ENCODE data around the gene SLC39A9.

DNA sequence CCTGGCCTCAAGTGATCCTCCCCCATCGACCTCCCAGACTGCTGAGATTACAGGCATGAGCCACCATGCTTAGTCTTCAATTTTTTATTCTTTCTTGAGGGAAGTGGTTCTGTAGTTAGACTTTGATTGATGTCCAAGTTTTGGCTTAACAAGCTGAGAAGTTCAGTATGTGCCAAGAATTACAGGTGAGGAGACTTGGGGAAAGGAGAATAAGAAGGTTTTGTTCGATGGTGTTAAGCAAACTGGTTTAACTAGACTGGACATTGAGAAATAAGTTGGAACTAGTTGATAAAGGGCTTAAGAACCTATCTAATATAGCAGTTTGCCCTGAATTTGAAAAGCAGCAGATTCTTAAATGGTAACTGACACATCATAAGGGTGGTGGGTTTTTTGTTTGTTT lies 53.4 kb downstream of the SLC39A9 start:
- no peak for TF ChIP-seq EZH2phosphoT487 (IDR thresholded peaks at IDR 0.05; ENCODE audit: unreplicated experiment)
- TF ChIP-seq, protein P1, sequence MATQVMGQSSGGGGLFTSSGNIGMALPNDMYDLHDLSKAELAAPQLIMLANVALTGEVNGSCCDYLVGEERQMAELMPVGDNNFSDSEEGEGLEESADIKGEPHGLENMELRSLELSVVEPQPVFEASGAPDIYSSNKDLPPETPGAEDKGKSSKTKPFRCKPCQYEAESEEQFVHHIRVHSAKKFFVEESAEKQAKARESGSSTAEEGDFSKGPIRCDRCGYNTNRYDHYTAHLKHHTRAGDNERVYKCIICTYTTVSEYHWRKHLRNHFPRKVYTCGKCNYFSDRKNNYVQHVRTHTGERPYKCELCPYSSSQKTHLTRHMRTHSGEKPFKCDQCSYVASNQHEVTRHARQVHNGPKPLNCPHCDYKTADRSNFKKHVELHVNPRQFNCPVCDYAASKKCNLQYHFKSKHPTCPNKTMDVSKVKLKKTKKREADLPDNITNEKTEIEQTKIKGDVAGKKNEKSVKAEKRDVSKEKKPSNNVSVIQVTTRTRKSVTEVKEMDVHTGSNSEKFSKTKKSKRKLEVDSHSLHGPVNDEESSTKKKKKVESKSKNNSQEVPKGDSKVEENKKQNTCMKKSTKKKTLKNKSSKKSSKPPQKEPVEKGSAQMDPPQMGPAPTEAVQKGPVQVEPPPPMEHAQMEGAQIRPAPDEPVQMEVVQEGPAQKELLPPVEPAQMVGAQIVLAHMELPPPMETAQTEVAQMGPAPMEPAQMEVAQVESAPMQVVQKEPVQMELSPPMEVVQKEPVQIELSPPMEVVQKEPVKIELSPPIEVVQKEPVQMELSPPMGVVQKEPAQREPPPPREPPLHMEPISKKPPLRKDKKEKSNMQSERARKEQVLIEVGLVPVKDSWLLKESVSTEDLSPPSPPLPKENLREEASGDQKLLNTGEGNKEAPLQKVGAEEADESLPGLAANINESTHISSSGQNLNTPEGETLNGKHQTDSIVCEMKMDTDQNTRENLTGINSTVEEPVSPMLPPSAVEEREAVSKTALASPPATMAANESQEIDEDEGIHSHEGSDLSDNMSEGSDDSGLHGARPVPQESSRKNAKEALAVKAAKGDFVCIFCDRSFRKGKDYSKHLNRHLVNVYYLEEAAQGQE (IDR thresholded peaks at IDR 0.05; ENCODE audit: unreplicated experiment) = no peak

Measured in GM23338 (cell line).